ENCODE results near the gene EXOSC5.
"Not testable (repeated sequence)": the region's sequence is repeated elsewhere in the genome, so short reads cannot be mapped to it uniquely, and the experiment has no call there.

Gene EXOSC5

GRCh38 chr19:41405776-41406175 is 8.6 kb upstream of the EXOSC5 start:
- no peak for DNase-seq (ENCODE audit: low spot score)

GRCh38 chr19:41403181-41403970 is 6.2 kb upstream of the EXOSC5 start:
- no peak for DNase-seq (ENCODE audit: low spot score)

DNA sequence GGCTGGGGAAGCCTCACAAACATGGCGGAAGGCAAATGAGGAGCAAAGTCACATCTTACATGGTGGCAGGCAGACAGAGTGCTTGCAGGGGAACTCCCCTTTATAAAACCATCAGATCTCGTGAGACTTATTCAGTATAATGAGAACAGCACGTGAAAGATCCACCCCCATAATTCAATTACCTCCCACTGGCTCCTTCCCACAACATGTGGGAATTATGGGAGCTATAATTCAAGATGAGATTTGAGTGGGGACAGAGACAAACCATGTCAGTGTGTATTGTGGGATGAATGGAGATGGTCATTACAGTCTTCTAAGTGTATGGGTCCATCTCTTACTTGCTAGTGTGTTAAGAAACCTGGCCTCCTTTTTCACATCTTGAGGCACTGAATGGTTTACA is 4.9 kb upstream of the EXOSC5 start:
- DNase-seq (ENCODE audit: low spot score): no peak

DNA sequence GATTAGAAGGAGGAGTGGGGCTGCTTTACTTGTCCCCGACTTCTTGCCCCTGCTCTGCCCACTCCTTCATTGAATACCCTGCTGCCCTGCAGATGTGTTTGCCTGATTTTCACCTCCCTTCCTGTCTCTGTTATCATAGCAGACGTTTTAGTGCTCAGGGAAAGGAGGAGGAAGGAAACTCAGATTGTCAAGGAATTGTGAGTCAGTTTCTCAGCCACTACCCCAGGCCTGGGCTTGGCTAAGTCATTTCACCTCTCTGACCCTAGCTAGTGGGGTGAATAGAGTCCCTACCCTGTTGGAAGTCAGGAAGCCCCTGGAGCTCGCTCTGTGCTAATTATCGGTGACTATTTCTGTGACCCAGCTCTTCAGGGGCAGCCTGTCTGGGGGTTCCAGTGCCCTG is 4.3 kb upstream of the EXOSC5 start:
- no peak for DNase-seq (ENCODE audit: low spot score)

DNA sequence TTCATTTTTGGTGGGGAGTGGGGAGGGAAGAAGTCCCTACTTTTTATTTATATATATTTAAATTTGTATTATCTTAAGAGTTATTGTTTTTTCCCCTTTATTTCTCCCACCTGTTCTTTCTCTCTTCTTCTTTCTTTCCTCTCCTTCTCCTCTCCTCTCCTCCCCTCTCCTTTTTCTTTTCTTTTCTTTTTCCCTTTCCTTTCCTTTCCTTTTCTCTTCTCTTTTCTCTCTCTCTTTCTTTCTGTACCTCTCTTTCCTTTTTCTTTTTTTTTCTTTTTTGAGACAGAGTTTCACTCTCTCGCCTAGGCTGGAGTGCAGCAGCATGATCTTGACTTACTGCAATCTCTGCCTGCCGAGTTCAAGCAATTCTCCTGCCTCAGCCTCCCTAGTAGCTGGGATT is 2.4 kb upstream of the EXOSC5 start:
- no peak for DNase-seq (ENCODE audit: low spot score)

GRCh38 chr19:41399091-41399490 is 1.9 kb upstream of the EXOSC5 start:
- no peak for DNase-seq (ENCODE audit: low spot score)

- no peak for DNase-seq (ENCODE audit: low spot score)
Observed at GRCh38 chr19:41398598-41398997, 1.4 kb upstream of the EXOSC5 start.

DNA sequence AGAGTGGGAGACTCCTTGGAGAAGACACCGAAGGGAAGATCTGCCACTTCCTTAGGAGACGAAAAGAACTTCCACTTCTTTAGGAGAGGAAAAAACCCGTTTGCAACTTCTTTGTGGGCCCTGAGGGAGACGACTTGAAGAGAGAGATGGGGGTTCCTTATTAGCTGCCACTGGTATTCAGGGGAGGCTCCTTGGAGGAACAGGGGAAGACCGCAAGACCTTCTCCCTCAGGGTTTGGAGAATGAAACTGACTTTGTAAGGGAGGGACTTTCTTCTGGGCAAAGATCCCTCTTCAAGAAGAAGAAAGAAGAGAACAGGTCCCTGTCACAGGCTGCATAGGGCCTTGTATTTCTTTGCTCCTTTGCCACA is 875 bp upstream of the EXOSC5 start:
- no peak for DNase-seq (ENCODE audit: low spot score)

DNA sequence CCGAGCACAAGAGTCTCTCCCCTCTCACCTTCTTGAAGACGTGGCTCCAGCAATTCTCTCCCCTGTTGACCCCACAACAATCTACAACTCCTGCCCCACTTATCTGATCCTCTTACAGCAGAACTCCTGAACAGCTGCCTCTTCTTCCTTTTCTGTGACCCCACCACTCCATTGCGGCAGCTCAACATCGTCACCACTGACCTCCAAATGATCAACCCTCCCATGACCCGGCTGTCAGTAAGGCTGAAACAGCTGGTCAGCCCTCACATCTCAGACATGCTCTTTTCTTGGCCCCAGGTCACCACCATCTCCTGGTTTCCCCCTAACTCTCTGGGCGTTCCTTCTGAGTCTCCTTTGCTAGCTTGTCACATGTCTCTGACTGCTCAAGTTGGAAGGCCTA is 1.8 kb downstream of the EXOSC5 start:
- no peak for DNase-seq (ENCODE audit: low spot score)

DNA sequence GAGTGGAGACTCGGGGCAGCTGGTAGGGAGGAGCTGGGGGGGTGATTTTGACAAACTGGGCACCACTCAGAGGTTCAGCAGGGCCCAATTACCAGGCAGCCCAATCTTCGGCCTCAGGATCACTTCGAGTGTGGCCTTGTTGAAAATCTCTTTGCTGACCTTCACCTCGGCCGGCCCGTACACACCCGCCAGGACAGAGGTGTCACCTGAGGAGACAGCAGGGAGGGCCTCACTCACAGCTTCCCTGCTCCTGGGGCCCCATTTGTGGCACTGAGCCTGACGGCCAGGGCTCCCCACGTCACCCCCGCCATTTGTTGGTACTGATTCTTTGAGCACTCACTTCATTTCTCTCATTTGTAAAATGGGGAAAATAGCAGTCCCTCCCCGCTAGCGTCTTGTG is 4.4 kb downstream of the EXOSC5 start:
- no peak for DNase-seq (ENCODE audit: low spot score)

GRCh38 chr19:41391618-41392017 is 5.5 kb downstream of the EXOSC5 start:
- DNase-seq (ENCODE audit: low spot score): no peak

DNA sequence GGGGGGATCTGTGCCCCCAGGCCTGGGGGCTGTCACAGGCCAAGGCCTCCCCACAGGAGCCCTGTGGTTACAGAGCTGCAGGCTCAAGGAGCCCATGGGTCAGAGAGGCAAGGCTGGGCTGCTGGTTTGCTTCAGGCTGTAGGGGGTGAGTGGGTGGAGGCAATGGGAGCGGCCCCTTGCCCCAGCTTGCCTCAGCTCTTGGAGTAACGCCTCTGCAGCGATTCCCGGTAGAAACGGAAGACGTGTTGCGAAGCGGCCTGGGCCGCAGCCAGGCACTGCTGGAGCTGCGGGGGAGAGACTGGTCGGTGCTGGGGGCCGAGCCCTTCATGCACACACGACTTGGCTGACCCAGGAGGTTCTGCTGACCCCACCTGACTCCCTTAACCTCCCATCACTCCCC is 10.7 kb downstream of the EXOSC5 start:
- DNase-seq (ENCODE audit: low spot score): no peak

GRCh38 chr19:41384351-41384750 is 12.8 kb downstream of the EXOSC5 start:
- DNase-seq (ENCODE audit: low spot score): no peak

DNA sequence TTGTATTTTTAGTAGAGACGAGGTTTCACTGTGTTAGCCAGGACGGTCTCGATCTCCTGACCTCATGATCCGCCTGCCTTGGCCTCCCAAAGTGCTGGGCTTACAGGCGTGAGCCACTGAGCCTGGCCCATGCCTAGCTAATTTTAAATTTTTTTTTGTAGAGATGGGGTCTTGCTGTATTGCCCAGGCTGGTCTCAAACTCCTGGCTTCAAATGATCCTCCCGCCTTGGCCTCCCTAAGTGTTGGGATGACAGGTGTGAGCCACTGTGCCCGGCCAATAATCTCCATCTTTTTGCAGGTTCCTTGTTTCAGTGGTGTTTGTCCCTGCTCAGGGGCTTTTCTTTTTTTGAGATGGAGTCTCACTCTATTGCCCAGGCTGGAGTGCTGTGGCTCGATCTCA is 15.6 kb downstream of the EXOSC5 start:
- not testable (repeated sequence) for DNase-seq (ENCODE audit: low spot score)

- no peak for DNase-seq (ENCODE audit: low spot score)
Observed at GRCh38 chr19:41377977-41378709, 19.0 kb downstream of the EXOSC5 start.

- no peak for DNase-seq (ENCODE audit: low spot score)
Observed at GRCh38 chr19:41376998-41377365, 20.2 kb downstream of the EXOSC5 start.

- DNase-seq (ENCODE audit: low spot score): peak; percentile 54
Observed at GRCh38 chr19:41376241-41376997, 20.7 kb downstream of the EXOSC5 start, which contains the start of gene TMEM91. TSS of gene TMEM91 (plus strand) at chr19:41376533. CDS start at chr19:41378310, 1,777 bp downstream.

DNA sequence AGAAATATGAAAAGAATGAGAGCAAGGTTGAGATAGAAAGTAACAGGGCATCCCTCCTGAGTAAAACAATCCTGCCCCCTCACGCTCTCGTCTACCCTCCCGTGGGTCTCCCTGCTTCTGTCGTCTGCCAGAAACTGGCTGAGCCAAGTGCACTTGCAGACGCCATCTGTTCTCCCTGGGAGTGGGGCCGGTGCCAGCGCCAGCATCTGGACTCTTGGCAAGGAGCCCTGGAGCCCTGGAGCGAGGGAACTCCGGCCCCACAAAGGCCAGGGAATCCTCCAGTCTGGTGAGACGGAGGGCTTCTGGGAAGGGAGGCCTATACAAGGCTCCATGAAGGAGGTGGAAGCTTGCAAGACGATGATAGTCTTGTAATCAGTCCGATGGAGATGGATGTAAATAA is 23.2 kb downstream of the EXOSC5 start:
- peak; percentile 84 for DNase-seq (ENCODE audit: low spot score)

GRCh38 chr19:41372501-41372900 is 24.7 kb downstream of the EXOSC5 start:
- DNase-seq (ENCODE audit: low spot score): no peak

DNA sequence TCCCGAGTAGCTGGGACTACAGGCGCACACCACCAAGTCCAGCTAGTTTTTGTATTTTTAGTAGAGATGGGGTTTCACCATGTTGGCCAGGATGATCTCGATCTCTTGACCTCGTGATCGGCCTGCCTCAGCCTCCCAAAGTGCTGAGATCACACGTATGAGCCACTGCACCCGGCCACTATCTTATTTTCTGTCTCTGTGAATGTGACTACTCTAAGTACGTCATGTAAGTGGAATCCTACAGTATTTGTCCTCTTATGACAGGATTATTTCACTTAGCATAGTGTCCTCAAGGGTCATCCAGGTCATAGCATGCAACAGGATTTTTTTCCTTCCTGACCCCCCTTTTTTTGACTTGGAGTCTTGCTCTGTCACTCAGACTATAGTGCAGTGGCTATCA is 25.6 kb downstream of the EXOSC5 start:
- no peak for DNase-seq (ENCODE audit: low spot score)

DNA sequence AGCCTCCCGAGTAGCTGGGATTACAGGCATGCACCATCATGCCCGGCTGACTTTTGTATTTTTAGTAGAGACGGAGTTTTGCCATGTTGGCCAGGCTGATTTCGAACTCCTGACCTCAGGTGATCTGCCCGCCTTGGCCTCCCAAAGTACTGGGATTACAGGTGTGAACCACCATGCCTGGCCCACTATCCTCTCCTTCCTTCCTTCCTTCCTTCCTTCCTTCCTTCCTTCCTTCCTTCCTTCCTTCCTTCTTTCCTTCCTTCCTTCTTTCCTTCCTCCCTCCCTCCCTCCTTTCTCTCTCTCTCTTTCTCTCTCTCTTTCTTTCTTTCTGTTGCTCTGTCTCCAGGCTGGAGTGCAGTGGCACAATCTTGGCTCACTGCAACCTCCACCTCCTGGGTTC is 26.0 kb downstream of the EXOSC5 start:
- not testable (repeated sequence) for DNase-seq (ENCODE audit: low spot score)

DNA sequence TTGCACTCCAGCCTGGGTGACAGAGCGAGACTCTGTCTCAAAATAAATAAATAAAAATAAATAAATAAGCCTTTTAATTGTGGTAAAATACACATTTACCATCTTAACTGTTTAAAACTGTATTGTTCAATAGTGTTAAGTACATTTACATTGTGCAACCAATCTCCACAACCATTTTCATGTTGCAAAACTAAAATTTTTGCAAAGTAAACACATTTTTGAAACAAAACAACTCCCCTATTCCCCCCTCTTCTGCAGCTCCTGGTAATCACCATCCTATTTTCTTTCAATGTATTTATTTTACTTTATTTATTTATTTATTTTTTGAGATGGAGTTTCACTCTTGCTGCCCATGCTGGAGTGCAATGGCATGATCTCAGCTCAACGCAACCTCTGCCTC is 27.4 kb downstream of the EXOSC5 start:
- DNase-seq (ENCODE audit: low spot score): no peak

GRCh38 chr19:41367848-41368301 is 29.3 kb downstream of the EXOSC5 start:
- DNase-seq (ENCODE audit: low spot score): peak; percentile 62

Data from AG20443 (cell line).